Heart left ventricle (tissue), 13 donors: Measurements from ENCODE around the gene BRMS1.
A peak's percentile ranks its signal among the peaks of the same experiment; 100 is the strongest.

Source experiments
- POLR2A ChIP-seq, 2 donors: fragments of 450-650 bp; IDR thresholded peaks; one replicate each; pipeline ENCODE4 v1.6.1; 2017; ENCODE audit warnings: antibody characterized with exemption in 2 of 2, mild to moderate bottlenecking in 2 of 2, moderate library complexity in 2 of 2
- TF ChIP-seq, protein P1 (sequence below), 12 donors: fragments of 200-600 bp; sonication (generic) in 4 of 12; IDR thresholded peaks; one replicate each; pipeline versions ENCODE4 v1.5.0 to v1.8.0; 2018 to 2022; ENCODE audit warnings: antibody characterized with exemption in 12 of 12, mild to moderate bottlenecking in 5 of 12
- donor health status: ischemic (EF 13 %, LVEDD 7.1; RV severe dilation, severe dysfunction).
- donor health status: DM: no; HTN: yes; CAD: no.
- donor health status: DM: no; HTN: no; CAD: no.
- donor health status: ischemic (EF 25% LVEDD 6.9; RV normal size, moderate dysfunction).
- donor health status: ischemic (EF 25% LVEDD 5.7; RV mildly dilated, moderate dysfunction).
- donor health status: ischemic (EF 35%, LVEDD 5.7; RV mildly dilated, moderate dysfunction).
- donor health status: nonischemic (EF 11% LVEDD 7.7; RV severe dilation, severe dysfunction).
- donor health status: DM: yes; HTN: yes; CAD: no.
- donor health status: PGD.
- donor health status: ischemic (EF 29% LVEDD 5.4; RV normal size, mild dysfunction).
- donor health status: nonischemic (EF 23%, LVEDD 6.1; RV moderate dilation, normal function).

DNA sequence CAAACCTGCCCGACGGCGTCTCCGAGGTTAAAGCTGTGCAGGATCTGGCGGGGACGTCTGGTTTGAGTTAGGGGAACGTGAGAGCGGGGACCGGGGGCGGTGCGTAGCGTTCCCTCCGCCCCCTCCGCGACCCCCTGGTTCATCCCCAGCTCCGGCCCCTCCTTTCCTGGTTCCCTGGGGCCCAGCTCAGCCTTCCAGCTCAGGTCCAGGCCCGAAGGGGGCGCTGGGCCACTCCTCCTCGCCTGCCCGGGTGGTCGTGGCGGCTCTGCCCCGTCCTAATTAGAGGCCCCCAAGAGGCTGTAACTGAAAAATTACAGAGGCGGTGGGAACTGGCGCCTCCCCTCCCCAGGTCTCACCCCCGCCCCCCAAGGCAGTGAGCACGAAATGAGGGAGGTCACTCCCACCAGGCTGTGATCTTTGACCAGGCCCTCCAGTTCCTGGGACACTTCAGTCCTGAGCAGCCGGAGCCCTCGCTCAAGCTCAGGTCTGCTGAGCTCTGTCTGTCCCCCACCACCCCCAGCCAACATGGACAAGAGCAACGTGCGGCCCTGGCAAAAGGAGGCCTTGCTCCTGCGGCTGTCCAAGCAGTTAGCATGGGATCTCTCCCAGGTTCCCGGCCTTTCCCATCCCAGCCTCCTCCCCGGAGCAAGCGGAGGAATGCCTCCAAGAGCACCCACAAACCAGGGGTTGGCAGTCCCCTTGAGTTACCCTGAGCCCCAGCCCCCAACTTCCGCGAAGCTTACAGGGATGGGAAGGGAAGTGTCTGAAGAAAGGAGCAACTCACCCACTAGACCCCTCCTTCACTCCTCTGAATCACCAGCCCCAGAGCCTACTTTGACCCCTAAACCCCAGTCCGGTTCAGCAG lies 31.4 kb downstream of the BRMS1 start:
- no peak for TF ChIP-seq POLR2A (IDR thresholded peaks at IDR 0.05)
- TF ChIP-seq, protein P1, sequence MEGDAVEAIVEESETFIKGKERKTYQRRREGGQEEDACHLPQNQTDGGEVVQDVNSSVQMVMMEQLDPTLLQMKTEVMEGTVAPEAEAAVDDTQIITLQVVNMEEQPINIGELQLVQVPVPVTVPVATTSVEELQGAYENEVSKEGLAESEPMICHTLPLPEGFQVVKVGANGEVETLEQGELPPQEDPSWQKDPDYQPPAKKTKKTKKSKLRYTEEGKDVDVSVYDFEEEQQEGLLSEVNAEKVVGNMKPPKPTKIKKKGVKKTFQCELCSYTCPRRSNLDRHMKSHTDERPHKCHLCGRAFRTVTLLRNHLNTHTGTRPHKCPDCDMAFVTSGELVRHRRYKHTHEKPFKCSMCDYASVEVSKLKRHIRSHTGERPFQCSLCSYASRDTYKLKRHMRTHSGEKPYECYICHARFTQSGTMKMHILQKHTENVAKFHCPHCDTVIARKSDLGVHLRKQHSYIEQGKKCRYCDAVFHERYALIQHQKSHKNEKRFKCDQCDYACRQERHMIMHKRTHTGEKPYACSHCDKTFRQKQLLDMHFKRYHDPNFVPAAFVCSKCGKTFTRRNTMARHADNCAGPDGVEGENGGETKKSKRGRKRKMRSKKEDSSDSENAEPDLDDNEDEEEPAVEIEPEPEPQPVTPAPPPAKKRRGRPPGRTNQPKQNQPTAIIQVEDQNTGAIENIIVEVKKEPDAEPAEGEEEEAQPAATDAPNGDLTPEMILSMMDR (IDR thresholded peaks at IDR 0.05), result peak in 4 of 12 donors; percentile 13 to 35 (median 28)
